Endodermal cell (in vitro differentiated cells): ENCODE results near the gene SEC23B. TPM values are rescaled to one million over a fixed set of nuclear protein-coding genes. Genes with fewer than 3 reads are reported as not detected.
A peak's percentile ranks its signal among the peaks of the same experiment; 100 is the strongest.

Source experiments
- DNase-seq: peaks from one replicate; pipeline ENCODE4 v3.0.0-alpha.2; 2017
- H3K27ac ChIP-seq: 2 replicates; pipeline ENCODE4 v1.5.1; 2013; ENCODE audit warnings: mild to moderate bottlenecking, low read depth, low read length, moderate library complexity
- H3K27me3 ChIP-seq: 2 replicates; pipeline ENCODE4 v1.6.1; 2013; ENCODE audit warnings: mild to moderate bottlenecking, low read length, moderate library complexity; ENCODE audit not compliant: insufficient read depth, control insufficient read depth, poor library complexity, severe bottlenecking
- H3K36me3 ChIP-seq: 2 replicates; pipeline ENCODE4 v1.7.0; 2013; ENCODE audit warnings: mild to moderate bottlenecking, low read length, moderate library complexity; ENCODE audit not compliant: control insufficient read depth, insufficient read depth
- H3K4me1 ChIP-seq: one replicate; pipeline ENCODE4 v1.7.0; 2013; ENCODE audit warnings: low read length; ENCODE audit not compliant: control insufficient read depth, insufficient read depth
- H3K4me3 ChIP-seq: 2 replicates; pipeline ENCODE4 v1.5.1; 2013; ENCODE audit warnings: mild to moderate bottlenecking, low read length, moderate library complexity
- H3K9ac ChIP-seq: 2 replicates; pipeline ENCODE4 v1.6.1; 2013; ENCODE audit warnings: mild to moderate bottlenecking, low read length, moderate library complexity; ENCODE audit not compliant: poor library complexity, severe bottlenecking; ENCODE audit errors: extremely low read depth
- H3K9me3 ChIP-seq: 2 replicates; pipeline ENCODE4 v1.6.1; 2013; ENCODE audit warnings: mild to moderate bottlenecking, low read length, moderate library complexity; ENCODE audit not compliant: control insufficient read depth
- H3K27ac Mint-ChIP-seq: 2 replicates; pipeline ENCODE4 v1.8.0; 2020; ENCODE audit warnings: mixed read lengths
- H3K27me3 Mint-ChIP-seq: 2 replicates; pipeline ENCODE4 v1.8.0; 2021; ENCODE audit warnings: mild to moderate bottlenecking, mixed read lengths; ENCODE audit not compliant: insufficient read depth
- H3K36me3 Mint-ChIP-seq: 2 replicates; pipeline ENCODE4 v1.8.0; 2020; ENCODE audit warnings: low read depth, mixed read lengths
- H3K4me1 Mint-ChIP-seq: 2 replicates; pipeline ENCODE4 v1.8.0; 2020; ENCODE audit warnings: mixed read lengths
- H3K4me3 Mint-ChIP-seq: 2 replicates; pipeline ENCODE4 v1.8.0; 2020; ENCODE audit warnings: mild to moderate bottlenecking, moderate library complexity, mixed read lengths
- H3K9me3 Mint-ChIP-seq: 2 replicates; pipeline ENCODE4 v1.8.0; 2020; ENCODE audit warnings: mild to moderate bottlenecking, mixed read lengths
- WGBS, 2 experiments: methylation state at CpG; one replicate each; pipeline versions ENCODE4 v1.1.5 to v1.1.7; 2013; ENCODE audit warnings: missing lambda C conversion rate in 2 of 2, mixed read lengths in 1 of 2; ENCODE audit not compliant: insufficient coverage in 1 of 2, insufficient read length in 1 of 2; 5-methylcytosine and 5-hydroxymethylcytosine counted together
- long read RNA-seq, 4 experiments: library from polyadenylated mRNA in 2 of 4; library from RNA in 1 of 4; library from capped mRNA in 1 of 4; stranded (forward) in 3 of 4; unstranded in 1 of 4; transcript quantifications; one replicate each; pipeline ENCODE4 v2.0.0, GENCODE V29; 2020 to 2021; ENCODE audit warnings: inconsistent platforms in 1 of 4
- polyA plus RNA-seq, 2 experiments: library from polyadenylated mRNA; stranded (reverse); fragments of 50-300 nt; gene quantifications; one replicate each; pipeline ENCODE4 v1.2.3, GENCODE V29; 2013
- total RNA-seq, 2 donors: library from RNA; stranded (reverse); fragmentation: NEBNext Ultra II Directional in 1 of 2; extraction: Animal tissue kit (Norgen Biotek cat#: 25700) in 1 of 2; gene quantifications; 2 replicates in 1 of 2; 3 replicates in 1 of 2; pipeline ENCODE4 v1.2.1, GENCODE V29; 2021
- TF ChIP-seq, protein P1 (sequence below): fragments of 200-600 bp; sonication (generic); conservative IDR thresholded peaks from 2 replicates; pipeline ENCODE4 v1.5.0; 2021; ENCODE audit warnings: antibody characterized with exemption, mild to moderate bottlenecking

The SEC23B gene
- 10 to 100 TPM; 65.0 to 73.5 TPM for total RNA-seq
- polyA plus RNA-seq (2013, experiment 1 of 2) = 48.8 TPM
- polyA plus RNA-seq (2013, experiment 2 of 2) = 43.8 TPM
- long read RNA-seq, experiment 1, transcript SEC23B-202 (20 exons, 3,464 nt) = major isoform, 5 of 27 reads
- long read RNA-seq, experiment 1, transcript SEC23B-204 (20 exons, 3,484 nt) = major isoform, 5 of 27 reads
- long read RNA-seq, experiment 1, partial matches to known transcripts = 9 of 27 reads
- long read RNA-seq, experiment 1, other reads (novel, unspliced or antisense) = 8 of 27 reads
- long read RNA-seq, experiment 2, transcript SEC23B-202 (20 exons, 3,464 nt) = minor isoform, 89 of 254 reads
- long read RNA-seq, experiment 2, transcript SEC23B-204 (20 exons, 3,484 nt) = major isoform, 112 of 254 reads
- long read RNA-seq, experiment 2, partial matches to known transcripts = 17 of 254 reads
- long read RNA-seq, experiment 2, other reads (novel, unspliced or antisense) = 32 of 254 reads
- long read RNA-seq, experiment 3, transcript SEC23B-202 (20 exons, 3,464 nt) = minor isoform, 263 of 673 reads
- long read RNA-seq, experiment 3, transcript SEC23B-204 (20 exons, 3,484 nt) = major isoform, 301 of 673 reads
- long read RNA-seq, experiment 3, transcript SEC23B-203 (20 exons, 3,351 nt) = minor isoform, 14 of 673 reads
- long read RNA-seq, experiment 3, partial matches to known transcripts = 30 of 673 reads
- long read RNA-seq, experiment 3, other reads (novel, unspliced or antisense) = 65 of 673 reads
- long read RNA-seq, experiment 4, transcript SEC23B-202 (20 exons, 3,464 nt) = major isoform, 26 of 65 reads
- long read RNA-seq, experiment 4, transcript SEC23B-204 (20 exons, 3,484 nt) = minor isoform, 24 of 65 reads
- long read RNA-seq, experiment 4, partial matches to known transcripts = 12 of 65 reads
- long read RNA-seq, experiment 4, other reads (novel, unspliced or antisense) = 3 of 65 reads

- 0% methylated on average over 35 to 68 of the region's 69 CpGs for WGBS, 2 experiments
- Mint-ChIP-seq H3K27me3 (peaks cover 5% of the 10 kb centered on the region), H3K9me3 (no peaks in the 10 kb centered on the region), H3K27ac (peak within 1 kb of the TSS; percentile 100), H3K36me3 (peaks cover 27% of the 10 kb centered on the region), H3K4me1 (peaks cover 15% of the 10 kb centered on the region), H3K4me3 (peak within 1 kb of the TSS; percentile 99)
- peak within 1 kb of the TSS; percentile 99 for H3K4me3 ChIP-seq
- peaks cover 30% of the 10 kb centered on the region for H3K36me3 ChIP-seq
- DNase-seq = peak; percentile 99
- no peaks in the 10 kb centered on the region for H3K27me3 ChIP-seq
- peak within 1 kb of the TSS; percentile 98 for H3K27ac ChIP-seq
- TF ChIP-seq, protein P1, sequence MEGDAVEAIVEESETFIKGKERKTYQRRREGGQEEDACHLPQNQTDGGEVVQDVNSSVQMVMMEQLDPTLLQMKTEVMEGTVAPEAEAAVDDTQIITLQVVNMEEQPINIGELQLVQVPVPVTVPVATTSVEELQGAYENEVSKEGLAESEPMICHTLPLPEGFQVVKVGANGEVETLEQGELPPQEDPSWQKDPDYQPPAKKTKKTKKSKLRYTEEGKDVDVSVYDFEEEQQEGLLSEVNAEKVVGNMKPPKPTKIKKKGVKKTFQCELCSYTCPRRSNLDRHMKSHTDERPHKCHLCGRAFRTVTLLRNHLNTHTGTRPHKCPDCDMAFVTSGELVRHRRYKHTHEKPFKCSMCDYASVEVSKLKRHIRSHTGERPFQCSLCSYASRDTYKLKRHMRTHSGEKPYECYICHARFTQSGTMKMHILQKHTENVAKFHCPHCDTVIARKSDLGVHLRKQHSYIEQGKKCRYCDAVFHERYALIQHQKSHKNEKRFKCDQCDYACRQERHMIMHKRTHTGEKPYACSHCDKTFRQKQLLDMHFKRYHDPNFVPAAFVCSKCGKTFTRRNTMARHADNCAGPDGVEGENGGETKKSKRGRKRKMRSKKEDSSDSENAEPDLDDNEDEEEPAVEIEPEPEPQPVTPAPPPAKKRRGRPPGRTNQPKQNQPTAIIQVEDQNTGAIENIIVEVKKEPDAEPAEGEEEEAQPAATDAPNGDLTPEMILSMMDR = no peak
- no peaks in the 10 kb centered on the region for H3K4me1 ChIP-seq
- peak within 1 kb of the TSS; percentile 85 for H3K9ac ChIP-seq
- H3K9me3 ChIP-seq = no peaks in the 10 kb centered on the region
Measured at GRCh38 chr20:18507218-18508191, at the start of gene SEC23B. TSS of gene SEC23B (plus strand) at chr20:18507940. CDS start at chr20:18510836, 2,896 bp downstream.

DNA sequence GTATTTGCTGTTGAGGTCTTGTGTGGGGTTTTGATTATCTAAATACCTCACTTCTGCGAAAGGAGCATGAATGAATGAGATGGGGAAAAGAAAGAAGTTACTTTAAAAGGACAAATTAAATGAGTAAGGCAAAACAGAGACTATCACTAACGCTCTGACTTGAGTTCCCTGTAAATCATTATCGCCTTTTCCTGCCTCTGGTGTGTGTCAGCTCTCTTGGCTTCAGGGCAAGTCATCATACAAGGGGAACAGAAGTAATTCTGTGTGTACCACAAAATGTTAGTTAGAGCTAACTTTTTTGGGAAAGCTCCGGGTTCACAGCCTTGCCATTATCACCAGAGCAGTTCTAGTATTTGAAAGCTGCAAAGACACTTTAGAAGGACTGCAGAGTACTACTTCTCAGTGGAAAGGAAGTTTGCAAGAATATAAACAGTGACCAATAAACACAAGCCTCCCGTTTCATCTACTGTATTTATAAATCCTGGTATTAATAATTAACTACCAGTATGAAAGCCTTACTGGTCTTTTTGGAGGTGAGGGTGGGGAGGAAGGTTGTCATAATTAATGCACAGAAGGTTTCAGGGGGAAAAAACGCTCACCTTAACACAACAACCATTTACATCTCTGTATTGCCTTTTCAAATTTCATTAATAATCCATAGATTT is 42.1 kb upstream of the SEC23B start:
- no peaks in the 10 kb centered on the region for H3K9me3 Mint-ChIP-seq
- Histone ChIP-seq H3K27me3 (no peaks in the 10 kb centered on the region), H3K27ac (no peak overlapping the region), H3K9ac (no peak overlapping the region), H3K4me3 (peak overlapping the region; percentile 93), H3K36me3 (peaks cover 17% of the 10 kb centered on the region), H3K9me3 (no peaks in the 10 kb centered on the region), H3K4me1 (no peaks in the 10 kb centered on the region)
- 89 to 93% methylated on average over 4 to 5 of the region's 6 CpGs for WGBS, 2 experiments
- TF ChIP-seq, protein P1 = no peak
- peak overlapping the region; percentile 94 for H3K4me3 Mint-ChIP-seq
- H3K27me3 Mint-ChIP-seq = no peaks in the 10 kb centered on the region
- H3K4me1 Mint-ChIP-seq = peaks cover 12% of the 10 kb centered on the region
- peaks cover 8% of the 10 kb centered on the region for H3K36me3 Mint-ChIP-seq
- H3K27ac Mint-ChIP-seq = no peak overlapping the region
- DNase-seq = no peak
